ENCODE data around the gene WFDC1.

The WFDC1 gene

GRCh38 chr16:84302111-84302954 lies 7.7 kb downstream of the WFDC1 start:
- DNase-seq (ENCODE audit: low read depth) = no peak

- DNase-seq (ENCODE audit: low read depth) = no peak
These were observed 8.3 kb downstream of the WFDC1 start for GRCh38 chr16:84303023-84303422.

- no peak for DNase-seq (ENCODE audit: low read depth)
These were observed 8.8 kb downstream of the WFDC1 start for GRCh38 chr16:84303516-84303915.

GRCh38 chr16:84306564-84306963 lies 11.9 kb downstream of the WFDC1 start:
- no peak for DNase-seq (ENCODE audit: low read depth)

- DNase-seq (ENCODE audit: low read depth) = no peak
These were observed 12.7 kb downstream of the WFDC1 start for GRCh38 chr16:84307209-84307954.

- DNase-seq (ENCODE audit: low read depth) = no peak
These were observed 13.4 kb downstream of the WFDC1 start for GRCh38 chr16:84308120-84308519.

GRCh38 chr16:84310642-84311041 lies 16.0 kb downstream of the WFDC1 start:
- no peak for DNase-seq (ENCODE audit: low read depth)

- DNase-seq (ENCODE audit: low read depth) = no peak
These were observed 18.2 kb downstream of the WFDC1 start for GRCh38 chr16:84312783-84313382.

GRCh38 chr16:84313921-84314320 lies 19.2 kb downstream of the WFDC1 start:
- DNase-seq (ENCODE audit: low read depth) = no peak

GRCh38 chr16:84314373-84314772 lies 19.7 kb downstream of the WFDC1 start:
- no peak for DNase-seq (ENCODE audit: low read depth)

- no peak for DNase-seq (ENCODE audit: low read depth)
These were observed 20.1 kb downstream of the WFDC1 start for GRCh38 chr16:84314814-84315213.

GRCh38 chr16:84315422-84315821 lies 20.7 kb downstream of the WFDC1 start:
- DNase-seq (ENCODE audit: low read depth) = no peak

- no peak for DNase-seq (ENCODE audit: low read depth)
These were observed 23.7 kb downstream of the WFDC1 start for GRCh38 chr16:84318091-84318975.

GRCh38 chr16:84319146-84319760 lies 24.6 kb downstream of the WFDC1 start:
- DNase-seq (ENCODE audit: low read depth) = no peak

- no peak for DNase-seq (ENCODE audit: low read depth)
These were observed 25.8 kb downstream of the WFDC1 start for GRCh38 chr16:84320511-84320910.

GRCh38 chr16:84321932-84322331 lies 27.3 kb downstream of the WFDC1 start:
- DNase-seq (ENCODE audit: low read depth) = no peak

- no peak for DNase-seq (ENCODE audit: low read depth)
These were observed 28.1 kb downstream of the WFDC1 start for GRCh38 chr16:84322749-84323148.

- no peak for DNase-seq (ENCODE audit: low read depth)
These were observed 28.9 kb downstream of the WFDC1 start for GRCh38 chr16:84323606-84324005.

- no peak for DNase-seq (ENCODE audit: low read depth)
These were observed 30.0 kb downstream of the WFDC1 start for GRCh38 chr16:84324434-84325262.

- DNase-seq (ENCODE audit: low read depth) = no peak
These were observed 31.9 kb downstream of the WFDC1 start for GRCh38 chr16:84326545-84326944.
